Astrocyte (in vitro differentiated cells and primary cell): ENCODE measurements around the gene SATB2.

Source experiments
- EZH2 ChIP-seq: IDR thresholded peaks from 2 replicates; pipeline ENCODE4 v1.6.1; 2012; ENCODE audit warnings: mild to moderate bottlenecking, low read length, inconsistent platforms; ENCODE audit not compliant: insufficient read depth
- TF ChIP-seq, protein P1 (sequence below): IDR thresholded peaks from 2 replicates; pipeline ENCODE4 v1.5.1; 2011; ENCODE audit warnings: low read depth, mild to moderate bottlenecking, inconsistent platforms, low read length, moderate library complexity; ENCODE audit not compliant: insufficient read depth

DNA sequence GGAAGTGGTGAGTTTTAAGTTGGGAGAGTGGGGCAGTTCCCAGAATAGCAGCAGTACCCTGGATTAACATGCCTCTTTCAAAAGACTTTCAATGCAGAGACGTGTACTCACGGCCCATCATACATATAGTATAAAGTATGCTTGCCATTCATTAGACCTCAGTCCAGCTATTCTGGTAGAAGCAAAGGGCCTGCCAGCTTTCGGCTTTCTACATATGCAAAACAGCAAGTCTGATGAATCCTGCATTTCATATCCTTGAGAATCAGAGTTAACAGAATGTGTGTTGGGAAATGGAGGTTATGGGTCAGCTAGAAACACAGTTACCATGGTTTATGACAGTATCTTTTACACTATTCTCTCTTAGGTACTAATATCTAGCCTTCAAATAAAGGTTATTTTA lies 27.5 kb downstream of the SATB2 start:
- TF ChIP-seq, protein P1, sequence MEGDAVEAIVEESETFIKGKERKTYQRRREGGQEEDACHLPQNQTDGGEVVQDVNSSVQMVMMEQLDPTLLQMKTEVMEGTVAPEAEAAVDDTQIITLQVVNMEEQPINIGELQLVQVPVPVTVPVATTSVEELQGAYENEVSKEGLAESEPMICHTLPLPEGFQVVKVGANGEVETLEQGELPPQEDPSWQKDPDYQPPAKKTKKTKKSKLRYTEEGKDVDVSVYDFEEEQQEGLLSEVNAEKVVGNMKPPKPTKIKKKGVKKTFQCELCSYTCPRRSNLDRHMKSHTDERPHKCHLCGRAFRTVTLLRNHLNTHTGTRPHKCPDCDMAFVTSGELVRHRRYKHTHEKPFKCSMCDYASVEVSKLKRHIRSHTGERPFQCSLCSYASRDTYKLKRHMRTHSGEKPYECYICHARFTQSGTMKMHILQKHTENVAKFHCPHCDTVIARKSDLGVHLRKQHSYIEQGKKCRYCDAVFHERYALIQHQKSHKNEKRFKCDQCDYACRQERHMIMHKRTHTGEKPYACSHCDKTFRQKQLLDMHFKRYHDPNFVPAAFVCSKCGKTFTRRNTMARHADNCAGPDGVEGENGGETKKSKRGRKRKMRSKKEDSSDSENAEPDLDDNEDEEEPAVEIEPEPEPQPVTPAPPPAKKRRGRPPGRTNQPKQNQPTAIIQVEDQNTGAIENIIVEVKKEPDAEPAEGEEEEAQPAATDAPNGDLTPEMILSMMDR, result no peak
- no peak for TF ChIP-seq EZH2
